C4-2B (cell line): ENCODE results near the gene PFDN1.
"Not testable (repeated sequence)": the region's sequence is repeated elsewhere in the genome, so short reads cannot be mapped to it uniquely, and the experiment has no call there.

Source experiments
- H3K27ac ChIP-seq: fragments of 450-650 bp; 2 replicates; pipeline ENCODE4 v1.5.1; 2017
- ZFX ChIP-seq: fragments of 450-650 bp; IDR thresholded peaks from 2 replicates; pipeline ENCODE4 v1.6.1; 2017
- TF ChIP-seq, protein P1 (sequence below): fragments of 450-650 bp; conservative IDR thresholded peaks from 2 replicates; pipeline ENCODE4 v1.5.1; 2017; ENCODE audit warnings: mild to moderate bottlenecking

Gene PFDN1

DNA sequence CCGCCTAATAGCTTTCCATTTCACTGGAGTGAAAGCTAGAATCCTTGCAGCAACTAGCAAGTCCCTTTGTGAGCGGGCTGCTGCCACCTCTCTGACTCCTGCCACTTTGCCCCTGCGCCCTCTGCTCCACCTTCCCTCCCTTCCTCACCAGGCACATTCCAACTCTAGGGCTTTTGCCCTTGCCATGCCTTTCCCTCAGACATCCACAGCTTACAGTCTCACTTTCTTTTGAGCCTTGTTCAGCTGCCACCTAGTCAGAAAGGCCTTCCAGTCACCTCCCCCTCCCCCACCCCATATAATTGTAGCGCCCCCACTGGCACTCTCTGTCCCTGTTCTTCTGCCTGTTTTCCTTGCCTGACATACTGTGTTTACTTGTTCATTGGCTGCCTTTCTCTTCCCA is 96.9 kb downstream of the PFDN1 start:
- no peak overlapping the region for H3K27ac ChIP-seq
- TF ChIP-seq, protein P1, sequence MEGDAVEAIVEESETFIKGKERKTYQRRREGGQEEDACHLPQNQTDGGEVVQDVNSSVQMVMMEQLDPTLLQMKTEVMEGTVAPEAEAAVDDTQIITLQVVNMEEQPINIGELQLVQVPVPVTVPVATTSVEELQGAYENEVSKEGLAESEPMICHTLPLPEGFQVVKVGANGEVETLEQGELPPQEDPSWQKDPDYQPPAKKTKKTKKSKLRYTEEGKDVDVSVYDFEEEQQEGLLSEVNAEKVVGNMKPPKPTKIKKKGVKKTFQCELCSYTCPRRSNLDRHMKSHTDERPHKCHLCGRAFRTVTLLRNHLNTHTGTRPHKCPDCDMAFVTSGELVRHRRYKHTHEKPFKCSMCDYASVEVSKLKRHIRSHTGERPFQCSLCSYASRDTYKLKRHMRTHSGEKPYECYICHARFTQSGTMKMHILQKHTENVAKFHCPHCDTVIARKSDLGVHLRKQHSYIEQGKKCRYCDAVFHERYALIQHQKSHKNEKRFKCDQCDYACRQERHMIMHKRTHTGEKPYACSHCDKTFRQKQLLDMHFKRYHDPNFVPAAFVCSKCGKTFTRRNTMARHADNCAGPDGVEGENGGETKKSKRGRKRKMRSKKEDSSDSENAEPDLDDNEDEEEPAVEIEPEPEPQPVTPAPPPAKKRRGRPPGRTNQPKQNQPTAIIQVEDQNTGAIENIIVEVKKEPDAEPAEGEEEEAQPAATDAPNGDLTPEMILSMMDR: peak; percentile 16; the same call in 1 of the 2 replicates
- no peak for TF ChIP-seq ZFX

DNA sequence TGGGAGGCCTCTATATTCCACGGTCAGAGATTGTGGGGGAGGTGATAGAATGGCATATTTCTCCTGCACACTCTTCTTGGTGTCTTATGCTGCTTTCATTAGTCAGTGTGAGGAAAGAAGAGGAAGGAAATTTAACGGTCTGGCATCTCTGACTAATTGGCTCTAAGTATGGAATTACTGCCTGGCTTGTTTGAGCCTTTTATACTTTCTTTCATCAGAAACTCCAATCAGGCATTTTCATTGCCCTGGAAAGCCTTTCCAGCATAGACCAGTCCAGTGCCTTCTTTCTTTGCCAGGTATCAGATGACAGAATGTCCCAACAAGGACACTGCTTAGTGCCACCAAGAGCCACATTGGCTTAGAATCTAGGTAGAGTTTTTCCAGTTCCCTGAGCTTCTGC is 97.7 kb downstream of the PFDN1 start:
- TF ChIP-seq, protein P1: no peak
- no peak for TF ChIP-seq ZFX
- H3K27ac ChIP-seq: no peak overlapping the region

DNA sequence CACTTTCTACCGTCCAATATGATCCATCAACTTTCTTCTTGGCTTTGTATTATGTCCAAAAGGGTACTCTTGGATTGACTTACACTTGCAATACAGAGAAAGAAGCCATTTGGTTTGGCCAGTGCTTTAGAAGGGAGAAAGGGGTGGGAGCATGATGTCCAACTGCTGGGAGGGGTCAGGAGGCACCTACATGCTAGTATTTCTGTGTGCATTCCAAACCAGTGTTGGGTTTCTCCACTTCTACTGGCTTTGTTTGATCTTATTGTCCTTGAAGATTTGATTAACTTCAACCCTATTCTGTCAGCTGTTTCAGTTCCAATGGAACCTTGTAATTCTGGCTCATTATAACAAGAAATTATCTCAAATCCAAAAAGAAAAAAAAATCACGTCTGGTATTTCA is 100.3 kb downstream of the PFDN1 start:
- TF ChIP-seq, protein P1: no peak
- TF ChIP-seq ZFX: no peak
- H3K27ac ChIP-seq: no peak overlapping the region

DNA sequence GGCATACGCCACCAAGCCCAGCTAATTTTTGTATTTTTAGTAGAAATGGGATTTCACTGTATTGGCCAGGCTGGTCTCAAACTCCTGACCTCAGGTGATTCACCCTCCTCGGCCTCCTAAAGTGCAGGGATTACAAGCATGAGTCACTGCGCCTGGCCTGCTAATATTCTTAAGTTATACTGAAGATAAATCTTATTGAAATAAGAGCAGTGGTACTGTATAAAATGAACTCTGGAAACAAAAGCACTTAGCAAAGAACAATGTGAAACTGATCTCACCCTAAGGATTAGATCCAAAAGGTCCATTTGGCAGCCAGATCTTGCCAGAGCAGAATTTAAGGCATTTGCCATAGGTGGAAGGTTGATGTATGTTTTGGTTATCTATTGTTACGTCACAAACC is 100.8 kb downstream of the PFDN1 start:
- TF ChIP-seq ZFX: no peak
- TF ChIP-seq, protein P1: no peak
- H3K27ac ChIP-seq: no peak overlapping the region

DNA sequence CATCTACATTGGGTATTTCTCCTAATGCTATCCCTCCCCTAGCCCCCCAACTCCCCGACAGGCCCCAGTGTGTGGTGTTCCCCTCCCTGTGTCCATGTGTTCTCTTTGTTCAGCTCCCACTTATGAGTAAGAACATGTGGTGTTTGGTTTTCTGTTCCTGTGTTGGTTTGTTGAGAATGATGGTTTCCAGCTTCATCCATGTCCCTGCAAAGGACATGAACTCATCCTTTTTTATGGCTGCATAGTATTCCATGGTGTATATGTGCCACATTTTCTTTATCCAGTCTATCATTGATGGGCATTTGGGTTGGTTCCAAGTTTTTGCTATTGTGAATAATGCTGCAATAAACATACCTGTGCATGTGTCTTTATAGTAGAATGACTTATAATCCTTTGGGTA is 104.0 kb downstream of the PFDN1 start:
- not testable (repeated sequence) for H3K27ac ChIP-seq

DNA sequence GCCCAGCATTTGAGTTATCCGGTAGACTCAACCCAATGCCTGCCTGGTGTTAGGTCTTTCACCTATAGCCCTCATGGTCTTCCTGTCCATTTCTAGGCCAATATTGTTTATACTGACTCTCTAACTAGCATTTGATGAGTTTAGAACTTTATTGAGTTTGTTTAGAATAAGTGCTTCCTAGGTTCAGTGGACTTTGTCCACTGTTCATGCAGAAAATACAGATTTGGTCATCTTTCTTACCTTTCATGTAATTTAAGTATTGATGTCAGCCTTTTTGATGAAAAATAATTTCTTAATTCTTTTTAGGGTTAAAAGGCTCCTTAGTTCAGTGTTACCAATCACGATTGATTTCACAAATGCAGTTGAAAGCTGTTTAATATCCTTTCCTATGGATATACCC is 105.9 kb downstream of the PFDN1 start:
- no peak overlapping the region for H3K27ac ChIP-seq
- TF ChIP-seq ZFX: no peak
- TF ChIP-seq, protein P1: no peak

DNA sequence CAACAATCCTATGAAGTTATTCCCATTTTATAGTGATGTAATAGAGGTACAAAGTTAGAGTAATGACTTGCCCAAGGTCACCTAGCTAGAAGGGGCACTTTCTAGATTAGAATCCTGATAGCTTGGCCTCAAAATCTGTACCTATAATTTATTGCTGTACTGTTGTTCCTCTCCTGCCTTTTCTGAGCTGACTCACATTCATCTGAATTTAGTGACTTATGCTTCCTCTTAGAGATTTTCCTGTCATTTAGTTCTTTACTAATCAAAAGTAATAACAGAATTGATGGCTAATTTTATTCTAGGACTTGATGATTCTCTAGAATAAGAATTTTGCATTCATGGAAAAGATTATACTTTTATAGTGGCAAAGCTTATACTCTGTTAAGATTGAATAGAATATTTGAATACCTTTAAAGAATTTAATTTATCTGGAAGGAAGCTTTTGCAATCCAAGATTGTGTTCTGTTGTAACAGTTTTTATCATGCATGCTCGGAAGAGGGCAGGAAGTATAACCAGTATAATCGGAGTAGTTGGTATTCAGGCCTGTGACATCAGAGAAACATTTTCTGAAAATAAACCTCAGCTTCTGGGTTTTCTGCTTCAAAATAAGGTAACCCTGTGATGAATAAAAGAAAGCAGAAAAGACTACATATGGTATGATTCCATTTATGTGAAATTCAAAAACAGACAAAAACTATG is 106.6 kb downstream of the PFDN1 start:
- TF ChIP-seq ZFX: no peak
- TF ChIP-seq, protein P1: no peak

More for the DNA sequence above, 106.6 kb downstream of the PFDN1 start:
- H3K27ac ChIP-seq: no peak overlapping the region
